Activated naive CD4-positive, alpha-beta T cell treated with Interleukin-2 at 50 U/mL for 16 hours (primary cell): Measurements from ENCODE around the gene MMP26.

Source experiments
- DNase-seq: peaks from one replicate; pipeline ENCODE4 v3.0.0-alpha.2; 2020

The MMP26 gene

GRCh38 chr11:4727171-4727570 is 22.6 kb downstream of the MMP26 start:
- DNase-seq = no peak

GRCh38 chr11:4740735-4741134 is 36.2 kb downstream of the MMP26 start:
- DNase-seq = no peak

GRCh38 chr11:4748438-4748837 is 43.9 kb downstream of the MMP26 start:
- no peak for DNase-seq

GRCh38 chr11:4751201-4751600 is 46.6 kb downstream of the MMP26 start:
- DNase-seq = no peak
